ELF-1 (cell line): ENCODE data around the gene FAM171A2.

Experiments used
- DNase-seq: peaks from one replicate; pipeline ENCODE4 v3.0.0-alpha.2; 2016; ENCODE audit warnings: low read depth, low spot score

Gene FAM171A2

DNA sequence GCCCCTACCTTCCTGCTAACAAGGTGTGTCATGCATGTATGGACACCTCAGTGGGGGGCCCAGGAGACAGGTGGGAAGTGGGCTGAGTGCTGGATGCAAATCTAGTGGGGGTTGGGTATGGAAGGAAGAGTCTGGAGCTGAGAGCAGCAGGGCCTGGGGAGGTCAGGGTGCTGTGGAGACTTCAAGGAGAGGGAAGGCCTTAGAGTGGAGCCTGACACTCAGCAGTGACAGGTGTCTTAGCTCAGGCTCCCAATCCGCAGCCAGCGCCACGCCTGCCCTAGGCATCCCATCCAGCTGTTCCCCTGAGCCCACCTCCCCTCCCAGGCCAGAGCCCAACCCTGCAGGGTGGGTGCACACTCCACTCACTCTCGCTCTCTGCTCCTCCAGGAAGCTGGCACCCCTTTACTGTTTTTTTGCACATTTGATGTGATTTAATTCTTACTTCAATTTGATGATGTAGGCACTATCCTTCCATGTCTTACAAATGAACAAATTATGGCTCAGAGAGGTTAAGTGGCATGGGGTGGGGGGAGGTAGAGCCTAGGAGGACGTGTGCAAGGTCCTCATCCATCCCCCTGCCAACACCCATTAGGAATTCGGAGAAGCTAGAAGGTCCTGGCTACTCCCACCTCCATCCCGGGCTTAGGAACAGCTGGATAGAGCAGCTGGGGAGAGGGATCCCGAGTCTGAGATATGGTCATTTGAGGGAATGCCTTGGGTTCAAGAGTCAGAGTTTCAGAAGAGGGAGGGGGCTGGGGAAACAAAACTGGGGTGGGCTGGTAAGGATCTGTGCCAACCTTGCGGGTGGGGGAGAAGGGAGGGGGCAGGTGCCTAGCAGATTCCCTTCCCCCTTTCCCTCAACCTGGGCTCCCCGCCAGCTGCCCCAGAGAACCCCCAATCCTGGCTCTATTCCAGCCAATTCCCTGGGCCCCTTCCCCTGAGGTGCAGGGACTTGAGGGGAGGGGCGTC lies 2.1 kb downstream of the FAM171A2 start:
- peak; percentile 28 for DNase-seq

DNA sequence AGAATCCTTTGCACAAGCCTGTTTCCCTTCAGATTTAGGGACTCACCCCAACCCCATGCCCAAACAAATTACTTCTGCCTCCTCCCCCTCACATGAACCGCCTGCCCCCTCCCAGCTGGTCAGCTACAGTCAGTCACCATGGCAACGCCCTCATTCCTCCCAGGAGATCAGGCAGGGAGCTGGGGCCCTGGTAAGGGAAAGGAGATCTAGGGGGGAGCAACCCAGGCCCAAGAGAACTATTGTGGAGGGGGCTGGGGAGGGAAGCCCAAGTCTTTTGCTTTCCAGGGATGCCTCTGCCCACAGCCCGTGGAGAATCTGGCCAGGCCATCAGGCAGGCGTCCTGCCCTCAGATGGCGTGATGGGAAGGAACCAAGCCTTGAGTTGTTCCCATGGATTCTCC lies 2.8 kb downstream of the FAM171A2 start:
- no peak for DNase-seq

DNA sequence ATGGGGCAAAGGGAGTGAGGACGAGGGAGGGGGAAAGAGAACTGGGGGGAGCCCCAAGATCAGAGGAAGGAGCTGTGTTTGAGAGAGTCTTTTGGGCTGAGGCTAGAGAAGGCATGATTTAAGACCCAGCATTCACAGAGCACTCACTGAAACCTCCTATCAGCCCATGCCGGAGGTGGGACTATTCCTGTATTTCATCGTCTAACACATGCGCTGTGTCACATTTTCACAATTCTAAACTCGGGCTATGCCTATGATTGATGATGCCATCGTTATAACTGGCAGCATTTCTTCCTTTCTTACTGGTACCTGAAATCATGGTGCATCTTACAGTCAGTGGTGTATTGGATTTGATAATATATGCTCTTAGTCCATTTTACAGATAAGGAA lies 3.5 kb downstream of the FAM171A2 start:
- DNase-seq: no peak

DNA sequence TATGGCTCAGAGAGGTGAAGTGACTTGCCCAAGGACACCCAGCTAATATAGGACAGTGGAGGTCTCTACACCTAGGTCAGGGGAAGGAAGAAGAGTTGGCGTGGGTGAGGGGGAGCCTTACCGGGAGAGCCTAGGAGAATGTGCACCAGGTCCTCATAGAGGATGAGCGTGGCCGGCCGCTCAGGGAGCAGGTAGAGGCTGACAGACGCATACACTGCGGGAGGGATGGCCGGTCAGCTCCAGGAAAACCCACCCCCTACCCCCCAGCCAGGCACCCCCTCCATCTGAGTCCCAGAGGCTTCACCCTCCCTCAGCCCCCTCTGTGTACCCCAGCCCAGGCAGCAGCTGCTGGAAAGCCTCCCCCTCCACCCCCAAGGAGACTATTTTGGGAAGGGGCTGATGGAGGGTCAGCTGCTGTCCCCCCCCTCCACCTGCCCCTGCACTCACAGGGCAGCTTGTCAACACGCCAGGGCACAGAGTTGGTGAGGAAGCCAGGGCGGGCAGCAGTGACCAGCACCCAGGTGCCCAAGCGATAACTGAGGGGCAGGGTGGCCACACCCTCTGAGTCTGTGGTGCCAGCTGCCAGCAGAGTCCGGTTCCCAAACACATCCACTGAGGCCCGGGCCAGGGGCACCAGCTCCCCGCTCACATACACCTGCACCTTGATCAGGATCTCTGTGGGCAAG lies 4.1 kb downstream of the FAM171A2 start:
- no peak for DNase-seq

DNA sequence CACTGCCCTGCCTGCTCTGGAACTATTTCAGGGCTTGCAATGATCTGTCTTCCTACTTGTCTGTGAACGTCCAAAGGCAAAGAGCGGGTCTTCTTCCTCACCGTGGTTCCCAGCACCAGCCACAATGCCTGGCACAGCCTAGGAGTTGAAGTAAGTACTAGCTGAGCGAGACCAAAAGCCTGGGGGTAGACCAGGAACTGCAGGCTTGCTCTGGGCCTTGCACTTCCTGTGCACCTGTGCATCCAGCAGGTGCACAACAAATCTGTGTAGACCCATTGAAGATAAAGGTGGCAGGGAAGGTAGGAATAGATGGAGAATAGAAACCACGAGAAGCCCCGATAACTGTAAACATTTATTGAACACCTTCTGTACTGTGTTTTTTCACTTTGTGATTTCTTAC lies 4.6 kb downstream of the FAM171A2 start:
- no peak for DNase-seq

- no peak for DNase-seq
Measured at GRCh38 chr17:44358066-44358465, 5.6 kb downstream of the FAM171A2 start.

DNA sequence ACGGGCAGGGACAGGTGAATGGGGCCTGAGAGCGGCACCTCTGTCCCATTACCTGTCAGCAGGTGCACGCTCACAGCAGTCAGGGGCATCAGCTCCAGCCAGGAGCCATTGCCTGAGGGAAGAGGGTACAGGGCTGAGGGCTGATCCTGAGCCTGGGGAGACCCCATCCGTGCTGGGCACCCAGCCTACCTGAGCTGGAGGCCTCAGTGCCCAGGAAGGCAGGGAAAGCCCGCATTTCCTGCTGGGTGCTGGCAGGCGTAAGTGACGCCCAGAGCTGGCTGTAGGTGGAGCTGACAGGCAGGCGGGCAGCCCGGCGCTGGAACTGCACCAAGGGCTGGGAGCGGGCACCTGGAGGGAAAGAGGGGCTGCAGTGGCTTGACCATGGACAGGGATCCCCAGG lies 7.4 kb downstream of the FAM171A2 start:
- no peak for DNase-seq

GRCh38 chr17:44355642-44356099 lies 8.0 kb downstream of the FAM171A2 start:
- no peak for DNase-seq

DNA sequence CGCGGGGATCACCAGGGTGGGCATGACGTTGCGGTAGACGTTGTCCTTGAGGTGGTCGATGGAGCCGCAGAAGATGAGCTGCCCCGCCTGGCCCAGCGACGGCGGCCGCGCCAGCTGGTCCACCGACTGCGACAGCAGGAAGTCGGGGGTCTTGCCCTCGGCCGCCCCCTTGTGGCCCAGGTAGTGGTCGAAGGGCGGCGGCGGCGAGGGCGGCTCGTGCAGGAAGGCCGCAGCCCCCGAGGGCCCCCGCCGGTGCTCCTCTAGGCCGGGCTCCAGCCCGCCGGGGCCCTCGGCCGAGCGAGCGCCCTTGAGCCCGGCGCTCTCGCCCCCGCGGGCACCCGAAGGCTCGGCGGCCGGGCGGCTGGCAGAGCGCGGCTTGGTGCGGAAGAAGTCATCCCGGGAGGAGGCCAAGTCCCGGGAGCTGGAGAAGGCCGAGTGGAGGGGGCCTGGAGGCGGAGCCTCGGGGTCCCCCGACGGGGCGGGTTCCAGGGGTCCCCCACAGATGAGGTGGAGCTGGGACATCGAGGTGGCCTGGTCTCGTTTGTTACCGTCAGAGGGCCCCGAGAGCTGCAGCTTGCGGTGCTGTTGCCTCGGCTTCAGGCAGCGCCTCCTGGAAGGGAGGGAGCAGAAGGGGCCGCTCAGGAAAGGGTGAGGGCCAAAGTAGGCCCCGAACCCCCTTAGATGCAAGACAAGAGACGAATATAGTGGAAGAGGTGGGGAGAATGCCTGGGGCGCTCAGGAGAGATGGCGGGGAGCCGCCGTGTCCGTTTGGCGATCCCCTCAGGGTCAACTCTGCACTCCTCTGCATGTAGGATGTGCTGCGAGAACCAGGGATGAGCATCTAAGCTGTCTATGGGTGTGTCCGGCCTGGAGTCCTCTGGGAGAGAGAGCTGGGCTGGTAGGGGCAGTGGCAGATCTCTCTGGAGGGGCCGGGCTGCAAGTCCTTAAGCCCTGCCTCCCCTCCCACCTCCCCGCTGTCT lies 8.8 kb downstream of the FAM171A2 start:
- peak; percentile 86 for DNase-seq

DNA sequence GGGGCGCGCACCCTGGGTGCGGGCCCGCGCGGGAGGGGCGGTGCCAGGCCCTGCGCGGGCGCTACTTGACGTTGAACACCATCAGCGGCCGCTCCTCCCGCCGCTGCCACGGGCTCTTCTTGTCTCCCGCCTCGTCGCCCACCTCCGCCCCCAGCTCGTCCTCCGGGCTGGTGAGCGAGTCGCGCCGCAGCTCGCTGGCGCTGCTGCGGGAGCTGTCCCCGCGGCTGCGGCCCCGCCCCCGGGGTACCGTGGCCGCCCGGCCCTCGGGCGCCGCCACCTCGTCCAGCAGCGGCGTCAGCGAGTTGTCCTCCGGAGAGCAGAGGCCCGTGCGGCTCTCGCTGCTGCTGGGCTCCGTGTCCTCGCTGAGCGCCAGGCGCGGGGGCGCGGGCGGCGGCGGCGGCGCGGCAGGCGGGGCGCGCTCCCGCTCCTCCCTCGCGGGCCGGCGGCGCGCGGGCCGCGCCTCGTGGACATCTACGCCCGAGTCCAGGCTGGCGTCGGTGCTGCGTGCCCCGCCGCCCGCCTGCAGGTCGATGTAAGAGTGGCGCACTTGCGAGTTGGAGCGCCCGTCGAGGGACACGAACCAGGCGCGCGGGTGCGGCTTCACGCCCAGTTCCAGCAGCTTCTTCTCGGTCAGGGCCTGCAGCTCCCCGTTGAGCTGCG lies 9.9 kb downstream of the FAM171A2 start:
- DNase-seq: peak; percentile 30

GRCh38 chr17:44352828-44353671 lies 10.6 kb downstream of the FAM171A2 start:
- DNase-seq: no peak

GRCh38 chr17:44351961-44352827 lies 11.5 kb downstream of the FAM171A2 start:
- no peak for DNase-seq

- DNase-seq: no peak
Measured at GRCh38 chr17:44351464-44351863, 12.2 kb downstream of the FAM171A2 start.

DNA sequence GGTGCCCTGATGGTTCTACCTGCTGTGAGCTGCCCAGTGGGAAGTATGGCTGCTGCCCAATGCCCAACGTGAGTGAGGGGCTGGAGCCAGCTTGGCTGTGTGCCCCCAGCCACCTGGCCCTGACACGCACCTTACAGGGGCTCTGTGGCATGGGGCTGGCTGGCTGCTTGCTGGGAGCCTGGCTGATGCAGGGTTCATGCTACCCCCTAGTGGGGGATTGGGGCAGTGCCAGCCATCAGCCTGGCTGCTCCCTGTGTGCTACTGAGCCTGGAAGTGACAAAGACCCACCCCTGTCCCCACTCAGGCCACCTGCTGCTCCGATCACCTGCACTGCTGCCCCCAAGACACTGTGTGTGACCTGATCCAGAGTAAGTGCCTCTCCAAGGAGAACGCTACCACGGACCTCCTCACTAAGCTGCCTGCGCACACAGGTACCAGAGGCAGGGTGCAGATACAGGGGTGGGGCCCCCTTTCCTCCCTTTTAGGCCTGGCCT lies 12.9 kb downstream of the FAM171A2 start:
- DNase-seq: peak; percentile 87

DNA sequence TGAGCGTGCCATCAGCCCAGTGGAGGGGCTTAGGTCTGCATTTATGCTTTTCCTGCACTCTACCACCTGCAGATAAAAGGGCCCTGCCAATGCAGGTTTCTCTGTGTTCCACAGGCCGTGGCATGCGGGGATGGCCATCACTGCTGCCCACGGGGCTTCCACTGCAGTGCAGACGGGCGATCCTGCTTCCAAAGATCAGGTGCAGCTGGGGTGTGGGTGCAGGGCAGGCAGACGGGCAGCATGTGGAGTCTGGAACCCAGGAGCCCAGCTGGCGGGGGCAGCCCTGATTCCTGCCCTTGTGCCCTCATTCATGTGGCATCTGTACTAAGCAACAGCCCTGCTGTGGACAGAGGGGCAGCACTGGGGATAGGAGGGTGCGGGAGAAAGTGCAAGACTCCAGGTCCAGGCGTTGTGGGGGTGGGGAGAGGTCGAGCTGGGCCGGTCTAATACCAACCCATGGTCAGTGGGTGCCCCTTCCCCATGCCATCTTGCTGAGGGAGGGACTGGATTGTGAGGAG lies 14.0 kb downstream of the FAM171A2 start:
- no peak for DNase-seq

DNA sequence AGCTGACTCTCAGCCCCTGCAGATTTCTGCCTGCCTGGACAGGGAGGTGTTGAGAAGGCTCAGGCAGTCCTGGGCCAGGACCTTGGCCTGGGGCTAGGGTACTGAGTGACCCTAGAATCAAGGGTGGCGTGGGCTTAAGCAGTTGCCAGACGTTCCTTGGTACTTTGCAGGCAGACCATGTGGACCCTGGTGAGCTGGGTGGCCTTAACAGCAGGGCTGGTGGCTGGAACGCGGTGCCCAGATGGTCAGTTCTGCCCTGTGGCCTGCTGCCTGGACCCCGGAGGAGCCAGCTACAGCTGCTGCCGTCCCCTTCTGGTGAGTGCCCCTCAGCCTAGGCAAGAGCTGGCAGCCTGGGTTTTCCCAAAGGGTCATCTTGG lies 14.7 kb downstream of the FAM171A2 start:
- DNase-seq: no peak

DNA sequence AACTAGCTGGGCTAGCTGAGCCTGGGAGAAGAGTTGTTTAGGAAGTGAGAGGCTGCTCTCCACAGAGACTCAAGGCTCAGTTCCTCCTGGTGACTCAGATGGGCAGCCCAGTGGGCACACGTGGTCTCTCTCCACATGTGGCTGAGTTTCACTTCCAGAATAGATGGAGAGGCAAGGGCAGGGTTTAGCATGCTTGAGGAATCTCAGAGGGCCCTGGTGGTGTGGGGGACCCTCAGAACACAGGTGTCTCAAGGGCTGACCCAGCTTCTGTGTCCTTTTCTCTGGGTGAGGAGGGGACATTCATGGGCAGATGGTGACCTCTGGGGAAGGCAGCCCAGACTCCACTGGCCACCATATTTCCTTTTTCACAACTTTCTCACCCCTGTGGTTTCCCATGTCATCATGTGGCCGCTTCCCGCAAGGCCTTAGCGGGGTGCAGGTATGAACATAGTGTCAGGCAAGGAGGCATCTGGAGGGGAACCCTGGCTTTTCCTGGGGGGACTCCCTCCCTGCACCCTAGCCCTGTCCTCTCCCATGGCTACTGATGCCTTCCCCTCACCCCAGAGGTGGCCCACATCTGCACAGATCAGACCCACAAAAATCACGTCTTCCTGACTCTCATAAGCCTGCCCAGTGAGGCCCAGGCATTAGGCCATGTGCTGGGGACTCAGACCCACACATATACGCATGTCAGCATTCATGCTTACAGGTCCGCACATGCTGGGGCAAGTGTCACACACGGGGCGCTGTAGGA lies 15.2 kb downstream of the FAM171A2 start:
- DNase-seq: no peak
